Measurements from ENCODE around the gene AEN. TPM values are rescaled to one million over a fixed set of nuclear protein-coding genes. Genes with fewer than 3 reads are reported as not detected.

Gene AEN
- total RNA-seq, 1 experiment from 2014 or later = 183 TPM

DNA sequence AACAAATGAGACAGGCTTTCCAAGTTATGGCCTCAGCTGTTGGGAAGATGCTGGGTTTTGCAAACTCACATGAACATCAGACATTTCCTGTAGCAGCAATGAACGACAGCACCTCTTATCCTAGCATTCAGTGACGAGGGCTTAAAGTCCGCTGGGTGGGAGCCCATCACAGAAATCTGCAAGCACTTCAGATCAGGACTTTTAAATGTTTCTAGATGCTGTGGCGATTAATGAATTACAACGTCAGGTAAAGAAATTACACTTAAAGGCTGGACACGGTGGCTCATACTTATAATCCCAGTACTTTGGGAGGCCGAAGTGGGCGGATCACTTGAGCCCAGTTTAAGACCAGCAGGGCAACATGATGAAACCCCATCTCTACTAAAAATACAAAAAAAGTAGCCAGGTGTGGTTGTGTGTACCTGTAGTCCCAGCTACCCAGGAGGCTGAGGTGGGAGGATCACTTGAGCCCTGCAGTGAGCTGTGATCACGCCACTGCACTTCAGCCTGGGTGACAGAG is 3.9 kb downstream of the AEN start (continued):
- no peak for TF ChIP-seq CBFB (CRISPR knock-in tag; IDR thresholded peaks at IDR 0.05; ENCODE audit: low read depth)
- no peak for TF ChIP-seq HMGA2 (CRISPR knock-in tag; IDR thresholded peaks at IDR 0.05)
- no peak for TF ChIP-seq ZNF232 (CRISPR knock-in tag; IDR thresholded peaks at IDR 0.05)
- TF ChIP-seq SMAD4 (CRISPR knock-in tag; IDR thresholded peaks at IDR 0.05) = no peak
- TF ChIP-seq MXD4 (CRISPR knock-in tag; IDR thresholded peaks at IDR 0.05; ENCODE audit: borderline replicate concordance) = no peak
- TF ChIP-seq ZNF138 (CRISPR knock-in tag; conservative IDR thresholded peaks at IDR 0.05) = no peak
- no peak for TF ChIP-seq NFE2L1 (CRISPR knock-in tag; IDR thresholded peaks at IDR 0.05)
- TF ChIP-seq TCF7 (CRISPR knock-in tag; IDR thresholded peaks at IDR 0.05; ENCODE audit: low read depth) = no peak
- TF ChIP-seq NFYB (CRISPR knock-in tag; conservative IDR thresholded peaks at IDR 0.05; ENCODE audit: low read depth) = no peak
- TF ChIP-seq ATF1 (CRISPR knock-in tag; IDR thresholded peaks at IDR 0.05) = no peak

DNA sequence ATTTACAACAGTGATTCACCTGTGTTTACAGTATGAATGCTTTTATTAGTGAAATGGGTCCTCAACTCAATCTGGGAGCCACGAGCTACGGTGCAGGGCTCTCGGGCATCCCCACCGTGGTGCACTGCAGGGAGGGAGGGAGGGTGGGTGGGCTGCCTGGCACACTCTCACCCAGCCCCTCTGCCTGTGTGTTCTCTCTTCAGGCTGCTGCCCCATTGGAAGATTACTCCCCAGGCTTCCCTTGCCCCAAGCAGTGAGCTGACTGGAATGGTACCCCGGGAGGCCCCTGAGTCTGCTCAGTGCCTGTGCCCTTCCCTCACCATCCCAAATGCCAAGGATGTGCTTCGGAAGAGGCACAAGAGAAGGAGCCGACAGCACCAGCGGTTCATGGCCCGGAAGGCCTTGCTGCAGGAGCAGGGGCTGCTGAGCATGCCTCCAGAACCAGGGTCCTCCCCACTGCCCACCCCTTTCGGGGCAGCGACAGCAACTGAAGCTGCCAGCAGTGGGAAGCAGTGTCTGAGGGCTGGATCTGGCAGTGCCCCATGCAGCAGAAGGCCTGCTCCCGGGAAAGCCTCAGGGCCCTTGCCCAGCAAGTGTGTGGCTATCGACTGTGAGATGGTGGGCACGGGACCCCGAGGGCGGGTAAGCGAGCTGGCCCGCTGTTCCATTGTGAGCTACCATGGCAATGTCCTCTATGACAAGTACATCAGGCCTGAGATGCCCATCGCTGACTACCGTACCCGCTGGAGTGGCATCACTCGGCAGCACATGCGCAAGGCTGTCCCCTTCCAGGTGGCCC is 5.0 kb downstream of the AEN start:
- no peak for DNase-seq (ENCODE audit: low spot score)
- Mint-ChIP-seq H3K27ac (no peak overlapping the region), H3K27me3 (ENCODE audit: low read depth) (no peaks in the 10 kb centered on the region), H3K9me3 (no peaks in the 10 kb centered on the region), H3K36me3 (peaks cover 79% of the 10 kb centered on the region), H3K4me1 (peaks cover 61% of the 10 kb centered on the region), H3K4me3 (peak overlapping the region; percentile 3; the same call in 1 of the 2 replicates)
- ATAC-seq = no peak
- POLR2A ChIA-PET = no interaction called here
- TF ChIP-seq KAT7 (CRISPR knock-in tag; IDR thresholded peaks at IDR 0.05; ENCODE audit: borderline replicate concordance) (no peak), RELA (CRISPR knock-in tag; IDR thresholded peaks at IDR 0.05; ENCODE audit: borderline replicate concordance) (0 out of 2 replicates have a peak, but pooled peaks have one; percentile 31)
- CTCF ChIA-PET = no interaction called here

DNA sequence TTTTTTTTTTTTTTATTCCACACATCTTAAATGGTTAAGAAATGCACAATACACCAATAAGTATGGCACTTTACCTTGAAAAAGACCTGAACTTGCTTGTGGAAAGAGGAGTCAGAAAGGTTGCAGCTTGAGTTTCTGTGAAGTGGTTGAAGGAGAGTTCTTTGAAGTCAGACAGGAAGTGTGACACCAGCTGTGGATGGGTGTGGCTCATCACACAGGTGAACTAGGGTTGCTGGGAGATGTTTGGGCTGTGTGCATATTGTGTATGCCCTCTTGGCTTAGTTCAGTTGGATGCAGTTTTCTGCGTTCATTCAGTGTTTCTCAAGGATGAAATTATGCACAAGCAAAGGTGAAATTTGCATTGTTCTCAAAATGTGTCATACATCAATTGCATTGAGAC is 6.3 kb downstream of the AEN start:
- Mint-ChIP-seq H3K36me3 (peaks cover 82% of the 10 kb centered on the region), H3K4me1 (peaks cover 57% of the 10 kb centered on the region), H3K9me3 (no peaks in the 10 kb centered on the region), H3K27me3 (ENCODE audit: low read depth) (no peaks in the 10 kb centered on the region), H3K4me3 (peak overlapping the region; percentile 28; the same call in 1 of the 2 replicates), H3K27ac (peak overlapping the region; percentile 28; the same call in 1 of the 2 replicates)
- ATAC-seq (no peak), DNase-seq (ENCODE audit: low spot score) (no peak)
- POLR2A ChIA-PET = interaction anchor here (1.1 kb wide), 1 partner anchor 11 kb away, joined by 4 read pairs; the partner anchor contains the start of gene ISG20
- CTCF ChIA-PET = interaction anchor here (1.0 kb wide), 1 partner anchor 138 kb away, joined by 4 read pairs; no protein-coding TSS in a partner anchor
- TF ChIP-seq, protein P1, sequence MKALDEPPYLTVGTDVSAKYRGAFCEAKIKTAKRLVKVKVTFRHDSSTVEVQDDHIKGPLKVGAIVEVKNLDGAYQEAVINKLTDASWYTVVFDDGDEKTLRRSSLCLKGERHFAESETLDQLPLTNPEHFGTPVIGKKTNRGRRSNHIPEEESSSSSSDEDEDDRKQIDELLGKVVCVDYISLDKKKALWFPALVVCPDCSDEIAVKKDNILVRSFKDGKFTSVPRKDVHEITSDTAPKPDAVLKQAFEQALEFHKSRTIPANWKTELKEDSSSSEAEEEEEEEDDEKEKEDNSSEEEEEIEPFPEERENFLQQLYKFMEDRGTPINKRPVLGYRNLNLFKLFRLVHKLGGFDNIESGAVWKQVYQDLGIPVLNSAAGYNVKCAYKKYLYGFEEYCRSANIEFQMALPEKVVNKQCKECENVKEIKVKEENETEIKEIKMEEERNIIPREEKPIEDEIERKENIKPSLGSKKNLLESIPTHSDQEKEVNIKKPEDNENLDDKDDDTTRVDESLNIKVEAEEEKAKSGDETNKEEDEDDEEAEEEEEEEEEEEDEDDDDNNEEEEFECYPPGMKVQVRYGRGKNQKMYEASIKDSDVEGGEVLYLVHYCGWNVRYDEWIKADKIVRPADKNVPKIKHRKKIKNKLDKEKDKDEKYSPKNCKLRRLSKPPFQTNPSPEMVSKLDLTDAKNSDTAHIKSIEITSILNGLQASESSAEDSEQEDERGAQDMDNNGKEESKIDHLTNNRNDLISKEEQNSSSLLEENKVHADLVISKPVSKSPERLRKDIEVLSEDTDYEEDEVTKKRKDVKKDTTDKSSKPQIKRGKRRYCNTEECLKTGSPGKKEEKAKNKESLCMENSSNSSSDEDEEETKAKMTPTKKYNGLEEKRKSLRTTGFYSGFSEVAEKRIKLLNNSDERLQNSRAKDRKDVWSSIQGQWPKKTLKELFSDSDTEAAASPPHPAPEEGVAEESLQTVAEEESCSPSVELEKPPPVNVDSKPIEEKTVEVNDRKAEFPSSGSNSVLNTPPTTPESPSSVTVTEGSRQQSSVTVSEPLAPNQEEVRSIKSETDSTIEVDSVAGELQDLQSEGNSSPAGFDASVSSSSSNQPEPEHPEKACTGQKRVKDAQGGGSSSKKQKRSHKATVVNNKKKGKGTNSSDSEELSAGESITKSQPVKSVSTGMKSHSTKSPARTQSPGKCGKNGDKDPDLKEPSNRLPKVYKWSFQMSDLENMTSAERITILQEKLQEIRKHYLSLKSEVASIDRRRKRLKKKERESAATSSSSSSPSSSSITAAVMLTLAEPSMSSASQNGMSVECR (CRISPR knock-in tag; IDR thresholded peaks at IDR 0.05; ENCODE audit: borderline replicate concordance) = no peak
- no peak for TF ChIP-seq FOXK1 (CRISPR knock-in tag; IDR thresholded peaks at IDR 0.05)
- no peak for TF ChIP-seq PRRX2 (CRISPR knock-in tag; IDR thresholded peaks at IDR 0.05)
- TF ChIP-seq ZNF219 (CRISPR knock-in tag; IDR thresholded peaks at IDR 0.05; ENCODE audit: borderline replicate concordance) = no peak
- TF ChIP-seq, protein P2, sequence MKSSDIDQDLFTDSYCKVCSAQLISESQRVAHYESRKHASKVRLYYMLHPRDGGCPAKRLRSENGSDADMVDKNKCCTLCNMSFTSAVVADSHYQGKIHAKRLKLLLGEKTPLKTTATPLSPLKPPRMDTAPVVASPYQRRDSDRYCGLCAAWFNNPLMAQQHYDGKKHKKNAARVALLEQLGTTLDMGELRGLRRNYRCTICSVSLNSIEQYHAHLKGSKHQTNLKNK (CRISPR knock-in tag; IDR thresholded peaks at IDR 0.05) = no peak
- TF ChIP-seq, protein P3, sequence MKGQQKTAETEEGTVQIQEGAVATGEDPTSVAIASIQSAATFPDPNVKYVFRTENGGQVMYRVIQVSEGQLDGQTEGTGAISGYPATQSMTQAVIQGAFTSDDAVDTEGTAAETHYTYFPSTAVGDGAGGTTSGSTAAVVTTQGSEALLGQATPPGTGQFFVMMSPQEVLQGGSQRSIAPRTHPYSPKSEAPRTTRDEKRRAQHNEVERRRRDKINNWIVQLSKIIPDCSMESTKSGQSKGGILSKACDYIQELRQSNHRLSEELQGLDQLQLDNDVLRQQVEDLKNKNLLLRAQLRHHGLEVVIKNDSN (CRISPR knock-in tag; IDR thresholded peaks at IDR 0.05) = no peak
- TF ChIP-seq ESRRA (CRISPR knock-in tag; IDR thresholded peaks at IDR 0.05; ENCODE audit: borderline replicate concordance) = no peak
- TF ChIP-seq, protein P4, sequence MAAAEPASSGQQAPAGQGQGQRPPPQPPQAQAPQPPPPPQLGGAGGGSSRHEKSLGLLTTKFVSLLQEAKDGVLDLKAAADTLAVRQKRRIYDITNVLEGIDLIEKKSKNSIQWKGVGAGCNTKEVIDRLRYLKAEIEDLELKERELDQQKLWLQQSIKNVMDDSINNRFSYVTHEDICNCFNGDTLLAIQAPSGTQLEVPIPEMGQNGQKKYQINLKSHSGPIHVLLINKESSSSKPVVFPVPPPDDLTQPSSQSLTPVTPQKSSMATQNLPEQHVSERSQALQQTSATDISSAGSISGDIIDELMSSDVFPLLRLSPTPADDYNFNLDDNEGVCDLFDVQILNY (CRISPR knock-in tag; IDR thresholded peaks at IDR 0.05) = no peak
- TF ChIP-seq NFE2L1 (CRISPR knock-in tag; IDR thresholded peaks at IDR 0.05) = no peak
- TF ChIP-seq GABPB1 (CRISPR knock-in tag; IDR thresholded peaks at IDR 0.05) = no peak
- TF ChIP-seq GRHL2 (CRISPR knock-in tag; IDR thresholded peaks at IDR 0.05; ENCODE audit: insufficient replicate concordance, severe bottlenecking) = no peak
- TF ChIP-seq, protein P5, sequence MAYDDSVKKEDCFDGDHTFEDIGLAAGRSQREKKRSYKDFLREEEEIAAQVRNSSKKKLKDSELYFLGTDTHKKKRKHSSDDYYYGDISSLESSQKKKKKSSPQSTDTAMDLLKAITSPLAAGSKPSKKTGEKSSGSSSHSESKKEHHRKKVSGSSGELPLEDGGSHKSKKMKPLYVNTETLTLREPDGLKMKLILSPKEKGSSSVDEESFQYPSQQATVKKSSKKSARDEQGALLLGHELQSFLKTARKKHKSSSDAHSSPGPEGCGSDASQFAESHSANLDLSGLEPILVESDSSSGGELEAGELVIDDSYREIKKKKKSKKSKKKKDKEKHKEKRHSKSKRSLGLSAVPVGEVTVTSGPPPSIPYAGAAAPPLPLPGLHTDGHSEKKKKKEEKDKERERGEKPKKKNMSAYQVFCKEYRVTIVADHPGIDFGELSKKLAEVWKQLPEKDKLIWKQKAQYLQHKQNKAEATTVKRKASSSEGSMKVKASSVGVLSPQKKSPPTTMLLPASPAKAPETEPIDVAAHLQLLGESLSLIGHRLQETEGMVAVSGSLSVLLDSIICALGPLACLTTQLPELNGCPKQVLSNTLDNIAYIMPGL (CRISPR knock-in tag; IDR thresholded peaks at IDR 0.05) = no peak
- no peak for TF ChIP-seq ZNF423 (CRISPR knock-in tag; IDR thresholded peaks at IDR 0.05)
- no peak for TF ChIP-seq IRF2 (CRISPR knock-in tag; IDR thresholded peaks at IDR 0.05; ENCODE audit: borderline replicate concordance, low read depth)
- TF ChIP-seq ZBTB21 (CRISPR knock-in tag; IDR thresholded peaks at IDR 0.05; ENCODE audit: borderline replicate concordance) = no peak
